Measurements from ENCODE around the gene UBE2F. TPM values are rescaled to one million over a fixed set of nuclear protein-coding genes. Genes with fewer than 3 reads are reported as not detected.

The UBE2F gene
- polyA plus RNA-seq, 1 of the 3 experiments (the other 2 are of a cell fraction) = 56.9 TPM

- Histone ChIP-seq H3K79me2 (ENCODE audit: insufficient read depth) (peaks cover 39% of the 10 kb centered on the region), H4K20me1 (ENCODE audit: insufficient read depth) (no peaks in the 10 kb centered on the region), H2AFZ (ENCODE audit: low read depth) (no peak overlapping the region), H3K36me3 (replicated peaks in 1 of 2; ENCODE audit: control insufficient read depth in 1 of 2, insufficient read depth in 2 of 2, low read length in 1 of 2) (peaks cover 10 to 38% of the 10 kb centered on the region in 2 experiments), H3K27ac (ENCODE audit: low read depth in 2 of 2, low read length in 1 of 2) (no peak overlapping the region), H3K4me1 (ENCODE audit: control insufficient read depth in 1 of 2, insufficient read depth in 2 of 2, low read depth in 1 of 2, low read length in 1 of 2) (no peaks in the 10 kb centered on the region), H3K4me3 (ENCODE audit: low read depth in 2 of 2, low read length in 1 of 2) (no peak overlapping the region), H3K9me3 (no peaks in the 10 kb centered on the region), H3K27me3 (ENCODE audit: insufficient read depth) (no peaks in the 10 kb centered on the region), H3K4me2 (no peak overlapping the region), H3K9ac (no peak overlapping the region), H3K9me2 (no peaks in the 10 kb centered on the region), H3F3A (replicated peaks; ENCODE audit: insufficient read depth) (no peaks in the 10 kb centered on the region)
- TF ChIP-seq MXI1 (IDR thresholded peaks at IDR 0.05; ENCODE audit: low read depth, low read length) (no peak), SIN3A (IDR thresholded peaks at IDR 0.05; ENCODE audit: borderline replicate concordance, low read depth, low read length) (no peak), TAF1 (IDR thresholded peaks at IDR 0.05; ENCODE audit: borderline replicate concordance, low read depth, low read length) (no peak), SMC3 (IDR thresholded peaks at IDR 0.05; ENCODE audit: low read depth, low read length) (no peak), RCOR1 (IDR thresholded peaks at IDR 0.05; ENCODE audit: low read length) (no peak), NRF1 (IDR thresholded peaks at IDR 0.05; ENCODE audit: low read depth, low read length) (no peak), TEAD4 (IDR thresholded peaks at IDR 0.05; ENCODE audit: borderline replicate concordance, insufficient read depth) (no peak), FOSL2 (IDR thresholded peaks at IDR 0.05; ENCODE audit: borderline replicate concordance, low read depth) (no peak), GATA2 (CRISPR knock-in tag; IDR thresholded peaks at IDR 0.05) (no peak), USF1 (IDR thresholded peaks at IDR 0.05; ENCODE audit: borderline replicate concordance, low read depth) (no peak), RXRA (IDR thresholded peaks at IDR 0.05; ENCODE audit: borderline replicate concordance, low read depth) (no peak), JUND (IDR thresholded peaks at IDR 0.05) (no peak)
- TF ChIP-seq, protein P1, sequence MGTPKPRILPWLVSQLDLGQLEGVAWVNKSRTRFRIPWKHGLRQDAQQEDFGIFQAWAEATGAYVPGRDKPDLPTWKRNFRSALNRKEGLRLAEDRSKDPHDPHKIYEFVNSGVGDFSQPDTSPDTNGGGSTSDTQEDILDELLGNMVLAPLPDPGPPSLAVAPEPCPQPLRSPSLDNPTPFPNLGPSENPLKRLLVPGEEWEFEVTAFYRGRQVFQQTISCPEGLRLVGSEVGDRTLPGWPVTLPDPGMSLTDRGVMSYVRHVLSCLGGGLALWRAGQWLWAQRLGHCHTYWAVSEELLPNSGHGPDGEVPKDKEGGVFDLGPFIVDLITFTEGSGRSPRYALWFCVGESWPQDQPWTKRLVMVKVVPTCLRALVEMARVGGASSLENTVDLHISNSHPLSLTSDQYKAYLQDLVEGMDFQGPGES (IDR thresholded peaks at IDR 0.05; ENCODE audit: low read depth, low read length) = no peak
- TF ChIP-seq, protein P2, sequence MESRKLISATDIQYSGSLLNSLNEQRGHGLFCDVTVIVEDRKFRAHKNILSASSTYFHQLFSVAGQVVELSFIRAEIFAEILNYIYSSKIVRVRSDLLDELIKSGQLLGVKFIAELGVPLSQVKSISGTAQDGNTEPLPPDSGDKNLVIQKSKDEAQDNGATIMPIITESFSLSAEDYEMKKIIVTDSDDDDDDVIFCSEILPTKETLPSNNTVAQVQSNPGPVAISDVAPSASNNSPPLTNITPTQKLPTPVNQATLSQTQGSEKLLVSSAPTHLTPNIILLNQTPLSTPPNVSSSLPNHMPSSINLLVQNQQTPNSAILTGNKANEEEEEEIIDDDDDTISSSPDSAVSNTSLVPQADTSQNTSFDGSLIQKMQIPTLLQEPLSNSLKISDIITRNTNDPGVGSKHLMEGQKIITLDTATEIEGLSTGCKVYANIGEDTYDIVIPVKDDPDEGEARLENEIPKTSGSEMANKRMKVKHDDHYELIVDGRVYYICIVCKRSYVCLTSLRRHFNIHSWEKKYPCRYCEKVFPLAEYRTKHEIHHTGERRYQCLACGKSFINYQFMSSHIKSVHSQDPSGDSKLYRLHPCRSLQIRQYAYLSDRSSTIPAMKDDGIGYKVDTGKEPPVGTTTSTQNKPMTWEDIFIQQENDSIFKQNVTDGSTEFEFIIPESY (IDR thresholded peaks at IDR 0.05; ENCODE audit: borderline replicate concordance, low read depth) = no peak
- POLR2A ChIA-PET = no interaction called here
- no peak for DNase-seq
- 97% methylated on average over 3 of the region's 3 CpGs for WGBS (ENCODE audit: low lambda C conversion rate)
- CTCF ChIA-PET = no interaction called here
Observed at GRCh38 chr2:238004077-238004830, 37.4 kb downstream of the UBE2F start.
